ENCODE measurements around the gene RAB7B.
"Not testable (repeated sequence)": the region's sequence is repeated elsewhere in the genome, so short reads cannot be mapped to it uniquely, and the experiment has no call there.

RAB7B gene, protein sequence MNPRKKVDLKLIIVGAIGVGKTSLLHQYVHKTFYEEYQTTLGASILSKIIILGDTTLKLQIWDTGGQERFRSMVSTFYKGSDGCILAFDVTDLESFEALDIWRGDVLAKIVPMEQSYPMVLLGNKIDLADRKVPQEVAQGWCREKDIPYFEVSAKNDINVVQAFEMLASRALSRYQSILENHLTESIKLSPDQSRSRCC

DNA sequence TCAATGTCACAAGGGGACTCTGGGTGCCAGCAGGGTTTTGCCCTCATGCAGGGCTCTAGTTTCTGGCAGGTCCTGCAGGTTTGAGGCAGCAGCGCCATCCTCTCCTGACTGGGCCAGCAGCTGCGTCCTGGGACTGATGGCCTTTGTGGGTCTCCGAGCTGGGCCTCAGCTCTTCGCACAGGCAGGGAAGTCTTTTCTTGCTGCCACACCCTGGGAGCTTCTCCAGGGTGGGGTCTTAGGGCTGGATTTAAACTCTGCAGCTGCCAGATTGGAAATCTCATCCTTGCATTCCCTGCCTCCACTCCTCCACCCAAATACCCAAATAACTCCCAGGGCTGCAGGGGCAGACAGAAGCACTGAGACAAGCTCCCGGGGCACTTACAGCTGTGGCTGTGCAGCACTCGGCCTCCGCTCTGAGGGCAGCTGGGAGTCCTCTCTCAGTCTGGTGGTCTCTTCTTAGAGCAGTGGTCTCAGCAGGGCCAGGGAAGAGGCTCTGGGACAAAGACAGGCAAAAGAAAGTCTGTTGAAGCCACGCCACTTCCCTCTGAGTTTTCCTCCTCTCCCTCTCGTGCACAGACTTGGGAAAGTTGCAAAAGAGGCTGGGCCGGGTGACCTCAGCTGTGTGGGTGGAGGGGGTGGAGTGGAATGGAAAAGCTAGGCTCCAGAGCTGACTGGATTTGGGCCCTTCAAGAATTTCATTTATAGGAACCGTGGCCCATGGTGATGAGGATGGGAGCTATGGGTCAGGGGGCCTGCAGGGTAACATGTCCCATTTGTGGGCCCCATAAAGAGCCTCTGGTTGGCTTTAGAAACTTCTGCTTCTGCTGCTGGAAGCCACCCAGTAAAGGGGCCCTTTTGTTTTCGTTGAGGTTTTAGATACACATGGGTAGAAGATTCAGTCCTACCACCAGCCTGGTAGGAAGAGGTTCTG is at the start of gene RAB7B:
RAB7B (minus strand) TSS at position 525 of the 931 bp plus-strand sequence. CDS start 9,260 bp downstream, outside the sequence.
- DNase-seq (ENCODE audit: low read depth in 2 of 2): no peak

GRCh38 chr1:206052231-206052865 is 49.2 kb upstream of the RAB7B start:
- DNase-seq (ENCODE audit: low read depth in 2 of 2): not testable (repeated sequence)

DNA sequence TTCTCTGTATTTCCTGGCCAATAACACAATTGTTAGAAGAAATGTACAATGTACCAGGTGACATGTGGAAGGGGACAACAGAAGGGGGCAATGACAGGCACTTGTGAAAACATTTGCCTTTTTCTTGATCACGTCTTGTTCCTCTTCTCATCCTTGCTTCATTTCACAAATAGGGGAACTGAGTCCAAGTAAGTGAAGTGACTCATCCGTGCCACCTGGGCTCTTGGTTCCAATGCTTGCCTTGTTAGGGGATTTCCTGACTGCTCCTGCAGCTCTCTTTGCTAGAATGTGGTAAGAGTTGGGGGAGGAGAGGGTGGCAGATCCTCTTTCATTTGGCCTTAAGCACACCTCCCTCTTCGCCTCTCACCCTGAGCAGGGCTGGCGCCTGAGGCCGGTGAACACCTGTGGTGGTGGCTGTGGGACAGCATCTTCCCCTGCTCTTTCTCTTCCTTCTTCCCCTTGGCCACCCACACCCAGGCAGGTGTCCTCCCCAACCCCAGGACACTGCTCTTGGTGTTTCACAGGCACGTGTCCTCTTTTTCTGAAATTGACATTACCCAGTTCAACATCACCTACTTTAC is 47.5 kb upstream of the RAB7B start:
- DNase-seq (ENCODE audit: low read depth in 2 of 2): peak; percentile 24 to 47

DNA sequence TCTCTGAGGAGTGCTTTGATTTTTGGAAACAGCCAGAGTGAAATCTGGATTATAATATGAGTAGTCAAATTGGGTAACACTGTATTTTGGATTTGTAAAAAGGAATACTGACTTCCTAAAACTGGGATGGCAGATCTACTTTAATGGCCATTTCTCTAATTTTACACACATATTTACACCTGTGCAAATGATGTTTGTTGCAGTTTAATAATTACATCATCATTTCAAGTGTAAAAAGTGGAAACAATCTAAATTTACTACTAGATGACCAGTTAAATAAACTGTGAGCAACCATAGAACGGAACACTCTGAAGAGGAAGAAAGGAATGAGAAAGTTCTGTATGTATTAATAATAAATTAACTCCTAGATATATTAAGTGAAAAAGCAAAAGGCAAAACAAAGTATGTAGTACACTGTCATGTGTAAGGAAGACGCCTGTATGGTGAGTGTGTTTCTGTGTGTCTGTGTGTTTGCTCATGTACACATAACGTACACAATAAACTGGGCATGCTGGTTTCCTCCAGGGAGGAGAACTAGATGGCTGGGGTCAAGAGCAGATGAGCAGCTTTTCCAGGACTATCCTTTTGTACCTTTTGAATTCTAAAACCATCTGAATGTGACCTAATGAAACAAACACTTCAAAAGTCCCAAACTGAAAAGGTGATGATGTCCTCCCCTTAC is 46.9 kb upstream of the RAB7B start:
- no peak for DNase-seq (ENCODE audit: low read depth in 2 of 2)

DNA sequence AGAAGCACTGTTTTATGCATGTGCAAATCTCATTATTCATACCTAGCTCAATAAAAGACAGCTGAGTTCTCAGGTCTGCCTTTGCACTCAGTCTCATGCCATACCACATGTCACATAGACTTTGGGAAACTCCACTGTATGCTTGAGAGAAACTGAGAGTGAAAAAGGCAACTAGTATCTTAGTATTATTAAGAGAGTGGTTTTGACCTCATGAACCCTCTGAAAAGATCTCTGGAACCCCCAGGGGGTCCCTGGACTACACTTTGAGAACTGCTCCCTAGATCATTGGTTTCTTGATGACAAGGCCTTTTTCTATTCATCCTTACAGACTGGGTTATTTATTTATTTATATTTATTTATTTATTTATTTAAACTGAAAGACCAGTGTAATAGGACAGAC is 46.1 kb upstream of the RAB7B start:
- DNase-seq (ENCODE audit: low read depth in 2 of 2): no peak

DNA sequence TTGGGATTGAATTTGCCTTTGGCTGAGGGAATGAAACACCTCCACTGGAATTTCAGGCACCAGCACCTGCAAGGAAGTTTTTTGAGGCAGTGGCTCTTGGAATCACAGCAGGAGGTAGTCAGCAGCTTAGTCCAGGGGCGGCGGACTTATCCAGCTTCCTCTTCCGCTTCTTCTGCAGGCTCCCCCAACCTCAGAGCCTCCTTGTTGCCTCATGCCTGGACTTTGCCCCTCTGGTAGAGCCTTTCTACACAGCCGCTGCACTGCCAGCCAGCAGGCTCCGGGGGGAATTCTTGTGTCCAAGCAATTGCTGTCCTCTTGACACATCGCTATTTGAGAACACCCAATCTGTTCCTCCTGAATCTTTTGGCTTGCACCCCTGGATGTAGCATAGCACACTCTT is 45.4 kb upstream of the RAB7B start:
- no peak for DNase-seq (ENCODE audit: low read depth in 2 of 2)

- DNase-seq (ENCODE audit: low read depth in 2 of 2): no peak
These were observed 44.1 kb upstream of the RAB7B start for GRCh38 chr1:206047271-206047670.

DNA sequence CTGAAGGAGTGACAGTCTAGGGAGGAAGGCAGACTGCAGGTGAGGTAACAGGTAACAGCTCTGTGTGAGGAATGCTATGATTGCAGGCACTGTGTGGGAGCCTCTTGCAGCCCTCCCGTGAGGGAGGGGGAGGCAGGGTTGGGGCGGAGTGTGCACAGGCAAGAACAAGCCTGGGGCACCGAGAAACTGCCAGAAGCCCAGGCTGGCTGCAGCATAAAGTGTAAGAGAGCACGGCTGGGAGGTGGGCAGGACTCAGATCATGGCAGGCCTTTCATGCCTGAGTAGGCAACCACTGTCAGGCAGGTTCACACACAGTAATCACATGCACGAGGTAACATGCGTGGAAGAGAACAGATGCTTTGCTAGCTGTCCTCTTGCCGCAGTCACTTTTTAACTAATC is 38.4 kb upstream of the RAB7B start:
- no peak for DNase-seq (ENCODE audit: low read depth in 2 of 2)

- DNase-seq (ENCODE audit: low read depth in 2 of 2): no peak
These were observed 37.1 kb upstream of the RAB7B start for GRCh38 chr1:206040328-206040727.

GRCh38 chr1:206039046-206039973 is 36.1 kb upstream of the RAB7B start:
- no peak for DNase-seq (ENCODE audit: low read depth in 2 of 2)

DNA sequence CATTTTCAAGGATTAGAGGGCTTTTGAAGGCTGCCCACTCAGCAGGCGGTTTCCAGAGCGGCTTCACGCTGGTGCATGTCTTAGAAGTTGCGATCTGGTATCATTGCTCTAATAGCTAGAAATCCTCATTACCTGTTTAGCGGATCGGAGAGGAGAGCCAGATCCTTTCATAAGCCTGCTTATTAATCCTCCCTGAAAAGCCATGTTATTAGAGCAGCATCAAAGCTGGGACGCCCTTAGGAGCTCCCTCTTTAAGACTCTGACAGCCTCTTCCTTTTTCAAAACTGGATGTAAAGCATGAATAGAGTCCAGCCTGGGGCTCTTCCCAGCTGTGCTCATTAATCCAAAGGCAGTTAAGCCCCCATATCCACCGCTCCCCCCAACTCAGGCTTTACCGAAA is 34.4 kb upstream of the RAB7B start:
- DNase-seq (ENCODE audit: low read depth in 2 of 2): no peak

DNA sequence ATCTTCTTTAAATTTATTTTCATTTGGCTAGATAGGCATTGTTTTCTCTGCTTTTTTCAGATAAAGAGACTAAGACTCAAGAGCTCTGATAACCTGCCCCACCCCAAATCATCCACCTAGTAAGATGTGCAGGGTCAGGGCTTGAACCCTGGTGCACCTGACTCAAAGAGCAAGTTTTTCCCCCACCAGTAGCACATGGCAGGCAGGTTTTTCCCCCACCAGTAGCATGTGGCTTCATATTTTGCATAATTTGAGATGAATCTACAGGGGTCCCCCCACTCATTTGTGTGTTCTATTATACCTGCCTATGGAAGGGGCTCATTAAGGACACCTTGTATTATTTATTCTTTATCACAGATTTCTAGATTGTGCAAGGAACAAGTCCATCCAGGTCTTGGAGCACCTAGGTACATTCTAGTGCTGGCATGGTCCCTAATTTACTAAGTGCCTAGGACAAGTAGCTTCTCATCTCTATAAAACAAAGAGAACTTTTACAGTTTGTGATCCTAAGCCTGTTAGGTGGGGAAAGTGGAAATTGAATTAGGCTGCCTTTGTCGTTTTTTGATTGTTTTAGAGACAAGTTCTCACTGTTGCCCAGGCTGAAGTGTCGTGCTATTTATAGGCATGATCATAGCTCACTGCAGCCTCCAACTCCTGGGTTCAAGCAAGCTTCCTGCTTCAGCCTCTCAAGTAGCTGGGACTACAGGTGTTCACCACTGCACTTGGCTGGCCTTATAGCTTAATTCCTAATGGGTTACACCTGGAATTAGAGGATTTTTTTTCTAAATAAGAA is 33.7 kb upstream of the RAB7B start:
- DNase-seq (ENCODE audit: low read depth in 2 of 2): no peak

DNA sequence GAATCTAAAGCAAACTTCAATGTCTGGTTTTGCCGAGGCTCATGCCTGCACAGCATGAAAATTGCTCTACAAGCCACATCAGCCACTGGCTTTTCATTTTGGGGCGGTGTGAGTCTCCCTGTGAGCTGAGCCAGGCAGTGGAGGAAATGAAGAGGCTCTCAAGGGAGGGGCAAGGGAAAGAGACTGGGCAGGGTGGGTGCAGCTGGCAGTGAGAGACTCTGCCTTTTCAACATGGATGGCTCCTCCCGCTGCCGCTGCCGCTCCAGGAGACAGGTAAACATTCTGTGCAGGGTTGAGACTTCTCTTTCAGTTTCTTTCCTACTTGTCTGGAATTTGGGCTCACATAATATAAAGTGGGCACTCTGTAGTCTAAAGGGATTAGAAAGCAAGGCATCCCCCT is 31.8 kb upstream of the RAB7B start:
- no peak for DNase-seq (ENCODE audit: low read depth in 2 of 2)

DNA sequence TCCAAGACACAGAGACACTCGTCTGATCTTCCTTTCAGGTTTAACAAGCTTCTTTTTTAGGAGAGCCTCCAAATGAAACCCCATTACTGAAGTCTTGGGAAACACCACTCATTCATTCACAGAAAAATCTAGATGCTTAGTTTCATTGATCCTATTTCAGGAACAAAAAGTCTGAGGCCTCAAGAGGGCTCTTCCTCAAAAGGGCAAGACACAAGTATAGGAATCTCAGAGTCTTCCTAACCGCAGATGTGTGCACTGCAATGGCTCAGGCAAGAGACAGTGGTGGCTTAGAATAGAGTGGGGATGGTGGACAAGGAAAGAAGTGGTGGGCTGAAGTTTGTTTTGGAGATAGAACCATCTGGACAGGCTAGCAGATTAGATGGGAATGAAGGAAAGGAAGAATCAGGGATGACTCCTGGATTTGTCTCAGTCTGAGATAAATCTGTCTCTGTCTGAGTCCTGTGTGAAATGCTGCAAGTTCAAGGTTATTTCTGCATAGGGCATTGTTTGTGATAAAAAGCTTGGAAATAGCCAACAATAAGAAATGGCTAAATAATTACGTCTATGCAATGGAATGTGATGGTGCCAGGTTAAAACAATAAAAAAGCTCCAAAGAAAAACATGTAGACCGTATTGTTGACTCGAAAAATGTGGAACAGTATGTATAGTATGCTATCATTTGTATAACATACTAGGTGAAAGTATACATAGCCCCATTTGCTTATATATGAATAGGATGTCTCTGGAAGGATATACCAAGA is 29.4 kb upstream of the RAB7B start:
- no peak for DNase-seq (ENCODE audit: low read depth in 2 of 2)

DNA sequence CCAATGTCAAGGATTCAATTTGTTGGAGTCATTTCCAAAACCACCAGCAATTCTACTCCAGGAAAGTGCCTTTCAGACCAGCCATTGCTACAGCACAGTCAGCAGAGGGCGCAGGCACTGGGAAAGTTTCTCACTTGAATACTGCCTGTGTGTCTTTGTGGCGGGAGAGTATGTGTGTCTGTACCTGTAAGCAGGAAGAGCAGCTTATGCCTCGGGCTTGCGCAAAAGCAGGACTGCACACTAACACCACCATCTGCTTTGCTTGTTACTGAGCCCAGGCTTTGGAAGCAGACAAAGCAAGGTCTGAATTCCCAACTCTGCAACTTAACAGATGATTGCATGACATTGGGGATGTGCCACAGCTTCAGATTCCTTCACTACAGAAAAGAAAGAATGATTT is 27.5 kb upstream of the RAB7B start:
- DNase-seq (ENCODE audit: low read depth in 2 of 2): peak; percentile 55 to 60

DNA sequence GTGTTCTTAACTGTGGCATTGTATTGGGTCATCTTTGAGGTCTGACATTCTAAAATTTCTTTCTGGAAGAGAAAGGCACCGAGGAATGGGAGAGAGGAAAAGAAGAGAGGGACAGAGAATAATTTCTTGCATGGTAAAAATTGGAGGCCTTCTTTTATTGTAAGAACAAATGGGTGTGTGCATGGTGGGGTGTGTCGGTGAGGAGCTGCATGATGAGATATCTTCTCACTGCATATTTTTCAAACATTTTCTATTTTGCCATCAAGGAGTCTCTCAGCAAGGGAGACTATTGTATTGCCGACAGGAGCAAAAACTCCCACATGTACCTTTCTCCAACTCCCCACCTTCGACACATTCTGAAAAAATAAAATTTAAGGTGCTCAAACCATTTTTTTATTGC is 27.0 kb upstream of the RAB7B start:
- DNase-seq (ENCODE audit: low read depth in 2 of 2): no peak

GRCh38 chr1:206029484-206029883 is 26.3 kb upstream of the RAB7B start:
- DNase-seq (ENCODE audit: low read depth in 2 of 2): no peak

DNA sequence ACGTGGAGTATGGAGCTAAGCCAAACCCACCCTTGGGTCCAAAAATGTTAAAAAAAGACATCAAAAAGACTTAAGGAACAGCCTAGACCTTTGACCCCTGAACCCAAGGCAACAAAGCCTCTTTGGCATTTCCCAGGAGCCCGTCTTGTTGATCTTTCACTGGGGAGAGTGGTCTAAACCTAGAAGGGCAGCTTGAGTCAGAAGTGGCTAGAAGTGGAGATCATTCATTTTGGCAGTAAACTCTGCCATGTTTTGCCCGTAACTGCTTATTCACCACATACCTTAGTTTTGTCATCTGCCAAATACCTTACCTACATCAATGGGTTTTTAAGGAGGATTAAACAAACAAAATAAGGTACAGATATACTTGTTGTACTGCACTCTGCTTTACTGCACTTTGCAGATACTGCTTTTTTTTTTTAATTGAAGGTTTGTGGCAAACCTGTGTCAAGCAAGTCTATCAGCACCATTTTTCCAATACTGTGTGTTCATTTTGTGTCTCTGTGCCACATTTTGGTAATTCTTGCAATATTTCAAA is 22.2 kb upstream of the RAB7B start:
- DNase-seq (ENCODE audit: low read depth in 2 of 2): no peak

DNA sequence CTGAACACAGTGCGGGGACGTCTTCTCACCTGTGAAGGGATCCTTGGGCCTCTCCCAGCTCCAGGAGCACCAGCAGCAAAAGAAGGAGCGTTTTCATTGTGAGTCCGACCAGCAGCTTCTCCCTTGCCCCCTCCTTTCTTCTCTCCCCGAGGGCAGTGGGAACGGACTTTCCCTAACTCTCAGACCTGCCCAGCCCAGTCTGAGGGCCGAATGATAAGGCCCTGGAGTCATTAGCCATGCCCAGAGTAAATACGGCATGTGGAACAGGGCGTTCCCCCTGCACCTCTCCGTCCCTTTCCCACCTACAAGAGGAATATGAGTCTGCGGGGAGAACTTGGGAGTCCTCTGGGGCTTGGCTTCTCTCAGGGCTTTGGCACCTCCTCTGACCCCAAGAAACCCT is 20.5 kb upstream of the RAB7B start, which contains the start of gene CTSE:
CTSE (minus strand) TSS at position 201 of the 400 bp plus-strand sequence; CDS start at position 97, 104 bp downstream.
- DNase-seq (ENCODE audit: low read depth in 2 of 2): no peak
